K562 (cell line): ENCODE data around the gene CNGB1.

Experiments
- BCLAF1 ChIP-seq, 2 experiments: fragments of 450-650 bp in 1 of 2; IDR thresholded peaks; 2 replicates each; pipeline ENCODE4 v1.6.1; 2011 to 2017; ENCODE audit warnings: low read depth in 2 of 2, antibody characterized with exemption in 1 of 2, borderline replicate concordance in 1 of 2, low read length in 1 of 2, mild to moderate bottlenecking in 1 of 2, mixed read lengths in 1 of 2; ENCODE audit not compliant: control insufficient read depth in 1 of 2
- CREM ChIP-seq: IDR thresholded peaks from 2 replicates; pipeline ENCODE4 v1.6.1; 2014; ENCODE audit warnings: antibody characterized with exemption, low read depth
- EZH2 ChIP-seq: IDR thresholded peaks from 2 replicates; pipeline ENCODE4 v1.6.1; 2012; ENCODE audit warnings: low read depth, mild to moderate bottlenecking, inconsistent platforms, low read length, borderline replicate concordance
- HNRNPL ChIP-seq: fragments of 200-400 bp; formaldehyde crosslinking; IDR thresholded peaks from 2 replicates; pipeline ENCODE4 v1.6.1; 2017; ENCODE audit warnings: low read depth, mild to moderate bottlenecking, low read length
- JUN ChIP-seq, 2 experiments: sonication (generic) in 1 of 2; formaldehyde crosslinking in 1 of 2; IDR thresholded peaks; 2 replicates each; pipeline versions ENCODE4 v1.6.1 to v1.8.0; 2012 to 2022; ENCODE audit warnings: borderline replicate concordance in 2 of 2, mild to moderate bottlenecking in 2 of 2, improper control_type of control experiment in 1 of 2, low read depth in 1 of 2, low read length in 1 of 2, missing genetic modification reagents in 1 of 2
- SETDB1 ChIP-seq: IDR thresholded peaks from one replicate; pipeline ENCODE4 v1.6.1; 2012; ENCODE audit warnings: low read length, control low read depth, inconsistent platforms
- TAF1 ChIP-seq: IDR thresholded peaks from 2 replicates; pipeline ENCODE4 v1.6.1; 2011; ENCODE audit warnings: mild to moderate bottlenecking, low read length, moderate library complexity; ENCODE audit not compliant: insufficient read depth, control insufficient read depth, severe bottlenecking; ENCODE audit errors: extremely low read depth
- TF ChIP-seq, protein P1 (sequence below): fragments of 450-650 bp; IDR thresholded peaks from 2 replicates; pipeline ENCODE4 v1.6.1; 2016; ENCODE audit warnings: missing biosample characterization, missing genetic modification characterization

GRCh38 chr16:57889522-57889921, 81.4 kb downstream of the CNGB1 start:
- no peak for TF ChIP-seq TAF1
- TF ChIP-seq JUN (IDR thresholded peaks at IDR 0.05; ENCODE audit: borderline replicate concordance, low read depth, low read length): no peak
- TF ChIP-seq JUN (CRISPR knock-in tag; IDR thresholded peaks at IDR 0.05; ENCODE audit: borderline replicate concordance): no peak
- TF ChIP-seq EZH2: no peak
- TF ChIP-seq, protein P1, sequence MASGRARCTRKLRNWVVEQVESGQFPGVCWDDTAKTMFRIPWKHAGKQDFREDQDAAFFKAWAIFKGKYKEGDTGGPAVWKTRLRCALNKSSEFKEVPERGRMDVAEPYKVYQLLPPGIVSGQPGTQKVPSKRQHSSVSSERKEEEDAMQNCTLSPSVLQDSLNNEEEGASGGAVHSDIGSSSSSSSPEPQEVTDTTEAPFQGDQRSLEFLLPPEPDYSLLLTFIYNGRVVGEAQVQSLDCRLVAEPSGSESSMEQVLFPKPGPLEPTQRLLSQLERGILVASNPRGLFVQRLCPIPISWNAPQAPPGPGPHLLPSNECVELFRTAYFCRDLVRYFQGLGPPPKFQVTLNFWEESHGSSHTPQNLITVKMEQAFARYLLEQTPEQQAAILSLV (tag): no peak
- TF ChIP-seq SETDB1: no peak
- TF ChIP-seq HNRNPL: no peak
- no peak for TF ChIP-seq BCLAF1 (IDR thresholded peaks at IDR 0.05; ENCODE audit: borderline replicate concordance in 1 of 2, control insufficient read depth in 1 of 2, low read depth in 2 of 2, low read length in 1 of 2)
- TF ChIP-seq CREM: no peak
